Motor neuron (in vitro differentiated cells): Measurements from ENCODE around the gene PABPN1L. TPM values are rescaled to one million over a fixed set of nuclear protein-coding genes. Genes with fewer than 3 reads are reported as not detected.

Experiments
- ATAC-seq, 8 experiments: fragments of 200-7000 bp; cut with Tn5 transposase; replicated peaks in 6 of 8; 2 replicates each; pipeline ENCODE4 v1.8.0; 2021; ENCODE audit warnings: mild to moderate bottlenecking in 8 of 8, moderate library complexity in 8 of 8
- H3K27ac ChIP-seq, 2 donors: fragments of 250-450 bp; sonication (Bioruptor Pico); 2 replicates each; pipeline ENCODE4 v1.9.0; 2021; ENCODE audit warnings: antibody characterized with exemption in 2 of 2, mild to moderate bottlenecking in 2 of 2, moderate library complexity in 1 of 2
- H3K4me1 ChIP-seq, 2 donors: fragments of 250-450 bp; sonication (Bioruptor Pico); replicated peaks in 1 of 2; 2 replicates each; pipeline ENCODE4 v1.6.1; 2021; ENCODE audit warnings: antibody characterized with exemption in 2 of 2, mild to moderate bottlenecking in 2 of 2, moderate library complexity in 1 of 2
- H3K4me3 ChIP-seq, 5 donors: fragments of 250-450 bp; sonication (Bioruptor Pico); 2 replicates each; pipeline ENCODE4 v1.9.0; 2021; ENCODE audit warnings: antibody characterized with exemption in 5 of 5, mild to moderate bottlenecking in 5 of 5, moderate library complexity in 4 of 5
- WGBS, 10 experiments: fragments of 450-650 bp; shearing (Covaris generic); methylation state at CpG; one replicate each; pipeline ENCODE4 v1.0.0; 2022; 5-methylcytosine and 5-hydroxymethylcytosine counted together
- in situ Hi-C, 9 experiments: fragments of 400-800 bp; cut with MboI; loops; one replicate each; pipeline ENCODE4 v1.15.0; 2021; ENCODE audit warnings: low sequenced_read_pairs in 9 of 9, low pct_unique_long_range_greater_than_20kb in 2 of 9; ENCODE audit not compliant: unreplicated experiment in 9 of 9
- total RNA-seq, 8 experiments: library from RNA; unstranded; fragments of 300-600 nt; gene quantifications; 2 replicates each; pipeline versions ENCODE4 v1.2.3 to v1.2.4, GENCODE V29; 2022

Gene PABPN1L
- total RNA-seq, 8 experiments from 2014 or later, result 0.14 to 0.80 (median 0.48) TPM; not detected in 4

GRCh38 chr16:88856122-88856827 lies 10.2 kb downstream of the PABPN1L start:
- peak in 7 of 8 experiments; percentile 4 to 62 (median 56) for ATAC-seq
- H3K27ac ChIP-seq, result peak overlapping the region in 1 of 2 donors; percentile 57
- H3K4me1 ChIP-seq, result peaks cover 11 to 29% of the 10 kb centered on the region in 2 donors
- in situ Hi-C loops, result loop anchor here in 1 of 9 experiments (10.0 kb wide), 1 partner anchor 59 kb away; no protein-coding TSS in a partner anchor
- peak overlapping the region; percentile 34 to 79 (median 74) for H3K4me3 ChIP-seq
- 27 to 40% methylated on average over 3 to 7 of the region's 53 CpGs; no CpG with 5 or more reads in 8 of the 10 experiments for WGBS, 10 experiments

DNA sequence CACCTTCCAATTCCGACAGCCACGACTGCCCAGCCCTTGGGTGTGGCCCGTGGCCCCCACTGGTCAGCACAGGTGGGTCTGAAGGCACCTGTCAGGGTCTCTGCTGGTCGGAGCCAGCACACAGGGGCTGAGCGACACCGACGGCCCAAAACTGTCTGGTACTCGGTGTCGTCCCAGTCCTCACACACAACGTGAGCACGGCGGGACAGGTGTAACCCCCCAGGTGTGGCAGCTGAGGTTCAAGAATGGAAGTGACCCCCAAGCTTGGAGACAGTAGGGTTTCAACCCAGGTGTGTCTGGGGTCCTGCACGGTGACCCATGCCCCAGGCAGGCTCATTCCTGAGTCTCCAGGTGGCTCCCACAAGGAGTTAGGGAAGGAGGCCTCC lies 10.7 kb downstream of the PABPN1L start:
- in situ Hi-C loops, result loop anchor here in 1 of 9 experiments (10.0 kb wide), 1 partner anchor 59 kb away; no protein-coding TSS in a partner anchor
- ATAC-seq, result no peak
- WGBS, 10 experiments, result 79 to 95% (median 86%) methylated on average over 1 to 7 of the region's 13 CpGs; no CpG with 5 or more reads in 3 of the 10 experiments
- H3K4me1 ChIP-seq, result peaks cover 11 to 29% of the 10 kb centered on the region in 2 donors
- H3K27ac ChIP-seq, result peak overlapping the region in 1 of 2 donors; percentile 57
- peak overlapping the region; percentile 34 to 79 (median 74) for H3K4me3 ChIP-seq

DNA sequence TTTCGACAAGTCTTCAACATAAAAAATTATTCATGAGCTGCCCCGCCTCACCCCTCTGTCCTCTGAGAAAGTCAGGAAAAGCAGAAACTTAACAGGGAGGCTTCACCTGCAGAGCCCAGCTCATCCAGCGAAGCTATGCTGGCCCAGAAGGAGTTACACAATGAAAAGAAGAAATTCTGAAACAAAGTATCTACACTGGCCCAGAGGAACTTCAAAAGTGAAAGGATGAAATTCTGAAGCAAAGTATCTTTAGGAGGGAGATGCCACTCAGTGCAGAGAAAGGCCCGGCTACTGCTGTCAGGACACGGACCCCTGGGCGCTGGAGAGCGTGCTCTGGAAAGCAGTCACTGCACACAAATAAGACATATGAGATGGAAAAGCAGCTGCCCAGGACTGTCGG lies 11.3 kb downstream of the PABPN1L start:
- Histone ChIP-seq H3K4me1 (peaks cover 11 to 29% of the 10 kb centered on the region in 2 donors), H3K4me3 (no peak overlapping the region), H3K27ac (no peak overlapping the region)
- ATAC-seq, result no peak
- in situ Hi-C loops, result loop anchor here in 1 of 9 experiments (10.0 kb wide), 1 partner anchor 60 kb away; no protein-coding TSS in a partner anchor
- 33 to 100% (median 85%) methylated on average over 2 to 6 of the region's 8 CpGs; no CpG with 5 or more reads in 2 of the 10 experiments for WGBS, 10 experiments

GRCh38 chr16:88854306-88855111 lies 12.0 kb downstream of the PABPN1L start:
- no peak for ATAC-seq
- in situ Hi-C loops, result loop anchor here in 1 of 9 experiments (10.0 kb wide), 1 partner anchor 60 kb away; no protein-coding TSS in a partner anchor
- Histone ChIP-seq H3K27ac (no peak overlapping the region), H3K4me3 (no peak overlapping the region), H3K4me1 (peaks cover 11 to 29% of the 10 kb centered on the region in 2 donors)
- WGBS, 10 experiments, result 0 to 100% (median 86%) methylated on average over 1 to 10 of the region's 20 CpGs; no CpG with 5 or more reads in 4 of the 10 experiments

- no peak overlapping the region for H3K4me3 ChIP-seq
- in situ Hi-C loops, result loop anchor here in 1 of 9 experiments (10.0 kb wide), 1 partner anchor 61 kb away; no protein-coding TSS in a partner anchor
- 63 to 100% (median 83%) methylated on average over 1 to 12 of the region's 17 CpGs; no CpG with 5 or more reads in 5 of the 10 experiments for WGBS, 10 experiments
- H3K27ac ChIP-seq, result peak overlapping the region in 1 of 2 donors; percentile 49
- peak in 1 of 8 experiments; percentile 14 for ATAC-seq
- H3K4me1 ChIP-seq, result peaks cover 11 to 29% of the 10 kb centered on the region in 2 donors
Measured at GRCh38 chr16:88853325-88853941, 13.0 kb downstream of the PABPN1L start.

GRCh38 chr16:88851616-88852015 lies 14.8 kb downstream of the PABPN1L start:
- no peak overlapping the region for H3K27ac ChIP-seq
- H3K4me3 ChIP-seq, result no peak overlapping the region
- 86 to 100% (median 100%) methylated on average over 1 to 9 of the region's 19 CpGs; no CpG with 5 or more reads in 5 of the 10 experiments for WGBS, 10 experiments
- H3K4me1 ChIP-seq, result peaks cover 5 to 29% of the 10 kb centered on the region in 2 donors
- in situ Hi-C loops, result loop anchor here in 1 of 9 experiments (10.0 kb wide), 1 partner anchor 63 kb away; no protein-coding TSS in a partner anchor
- no peak for ATAC-seq

GRCh38 chr16:88850531-88851199 lies 15.8 kb downstream of the PABPN1L start:
- Histone ChIP-seq H3K27ac (no peak overlapping the region), H3K4me1 (peaks cover 1 to 23% of the 10 kb centered on the region in 2 donors), H3K4me3 (no peak overlapping the region)
- in situ Hi-C loops, result loop anchor here in 1 of 9 experiments (10.0 kb wide), 1 partner anchor 64 kb away; no protein-coding TSS in a partner anchor
- ATAC-seq, result no peak
- 20 to 100% (median 93%) methylated on average over 1 to 3 of the region's 33 CpGs; no CpG with 5 or more reads in 5 of the 10 experiments for WGBS, 10 experiments

- peaks cover 6 to 10% of the 10 kb centered on the region in 2 donors for H3K4me1 ChIP-seq
- H3K27ac ChIP-seq, result no peak overlapping the region
- in situ Hi-C loops, result no loop called here
- WGBS, 10 experiments, result 60 to 100% (median 81%) methylated on average over 1 to 3 of the region's 21 CpGs; no CpG with 5 or more reads in 6 of the 10 experiments
- no peak overlapping the region for H3K4me3 ChIP-seq
- ATAC-seq, result no peak
Measured at GRCh38 chr16:88848557-88848956, 17.9 kb downstream of the PABPN1L start.

GRCh38 chr16:88847654-88848053 lies 18.8 kb downstream of the PABPN1L start:
- 89 to 100% (median 95%) methylated on average over 1 to 7 of the region's 18 CpGs; no CpG with 5 or more reads in 4 of the 10 experiments for WGBS, 10 experiments
- in situ Hi-C loops, result no loop called here
- Histone ChIP-seq H3K4me1 (peaks cover under 1 to 6% of the 10 kb centered on the region in 2 donors), H3K27ac (no peak overlapping the region), H3K4me3 (no peak overlapping the region)
- ATAC-seq, result no peak

GRCh38 chr16:88846088-88846487 lies 20.4 kb downstream of the PABPN1L start:
- in situ Hi-C loops, result no loop called here
- WGBS, 10 experiments, result 80 to 100% (median 97%) methylated on average over 1 to 5 of the region's 9 CpGs; no CpG with 5 or more reads in 4 of the 10 experiments
- peak in 2 of 8 experiments; percentile 14 to 50 for ATAC-seq

GRCh38 chr16:88844419-88845036 lies 21.9 kb downstream of the PABPN1L start:
- H3K4me1 ChIP-seq, result peaks cover 0 to 6% of the 10 kb centered on the region in 2 donors
- in situ Hi-C loops, result no loop called here
- peak in 7 of 8 experiments; percentile 29 to 96 (median 56) for ATAC-seq
- WGBS, 10 experiments, result 0 to 100% (median 33%) methylated on average over 1 to 6 of the region's 11 CpGs; no CpG with 5 or more reads in 2 of the 10 experiments
- no peak overlapping the region for H3K4me3 ChIP-seq
- H3K27ac ChIP-seq, result peak overlapping the region in 1 of 2 donors; percentile 14

More at GRCh38 chr16:88846088-88846487, 20.4 kb downstream of the PABPN1L start:
- H3K27ac ChIP-seq, result no peak overlapping the region
- H3K4me3 ChIP-seq, result no peak overlapping the region
- H3K4me1 ChIP-seq, result peaks cover 0 to 6% of the 10 kb centered on the region in 2 donors
